ENCODE results near the gene ADGRB3.
"Not testable (repeated sequence)": the region's sequence is repeated elsewhere in the genome, so short reads cannot be mapped to it uniquely, and the experiment has no call there.

The ADGRB3 gene

DNA sequence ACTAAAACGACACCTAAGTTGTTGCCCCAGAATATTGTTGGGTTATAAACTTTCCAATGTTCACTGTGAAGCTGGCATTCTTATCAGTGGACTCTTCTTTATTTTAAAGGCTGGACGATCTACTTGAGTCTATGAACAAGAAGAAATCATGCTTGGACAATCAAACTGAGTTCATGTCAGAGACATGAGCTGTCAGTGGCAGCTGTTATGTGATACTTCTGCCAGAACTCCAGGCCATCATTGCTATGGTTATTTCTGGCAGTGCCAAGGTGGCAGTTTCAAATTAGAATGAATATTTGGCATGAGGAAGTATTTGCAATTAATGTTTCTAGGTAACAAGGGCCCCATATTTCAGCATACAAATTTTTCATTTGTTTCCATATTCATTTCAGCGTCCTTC, 744.4 kb downstream of the ADGRB3 start:
- no peak for DNase-seq

DNA sequence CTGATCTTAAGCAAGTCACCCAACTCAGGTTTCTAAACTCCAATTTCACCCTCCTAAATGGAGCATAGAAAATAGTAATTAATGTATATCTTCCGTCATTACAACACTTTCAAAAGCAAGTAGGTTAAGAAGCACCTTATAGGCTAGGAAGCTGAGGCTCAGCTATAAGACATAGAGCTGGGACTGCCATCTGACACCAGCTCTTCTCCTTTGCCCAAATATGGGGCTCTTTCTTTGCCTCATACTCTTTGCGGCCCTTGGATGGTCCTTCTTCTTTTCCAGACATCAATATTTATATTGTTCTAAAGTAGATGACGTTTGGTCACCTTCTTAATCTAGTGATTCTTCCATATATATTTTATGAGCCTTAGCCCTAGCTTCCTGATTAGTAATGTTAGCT, 748.5 kb downstream of the ADGRB3 start:
- no peak for DNase-seq

DNA sequence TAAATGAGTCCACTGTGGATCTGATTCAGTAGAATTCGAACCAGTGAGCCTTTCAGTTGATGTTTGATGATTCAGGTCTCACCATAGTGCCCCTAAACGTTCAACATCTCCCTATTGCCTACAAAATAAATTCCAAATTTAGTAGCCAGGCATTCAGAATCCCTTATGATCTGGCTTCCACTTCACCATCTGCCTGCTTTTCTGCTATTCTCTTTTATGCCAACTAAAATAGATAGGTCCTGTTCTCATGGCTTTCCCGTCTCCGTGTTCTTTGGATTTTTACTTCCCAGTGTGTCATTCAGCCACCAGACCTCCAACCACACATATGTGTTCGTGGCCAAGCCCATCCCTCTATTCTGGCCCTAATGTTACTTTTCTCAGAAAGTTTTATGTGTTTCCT, 751.3 kb downstream of the ADGRB3 start:
- no peak for DNase-seq

DNA sequence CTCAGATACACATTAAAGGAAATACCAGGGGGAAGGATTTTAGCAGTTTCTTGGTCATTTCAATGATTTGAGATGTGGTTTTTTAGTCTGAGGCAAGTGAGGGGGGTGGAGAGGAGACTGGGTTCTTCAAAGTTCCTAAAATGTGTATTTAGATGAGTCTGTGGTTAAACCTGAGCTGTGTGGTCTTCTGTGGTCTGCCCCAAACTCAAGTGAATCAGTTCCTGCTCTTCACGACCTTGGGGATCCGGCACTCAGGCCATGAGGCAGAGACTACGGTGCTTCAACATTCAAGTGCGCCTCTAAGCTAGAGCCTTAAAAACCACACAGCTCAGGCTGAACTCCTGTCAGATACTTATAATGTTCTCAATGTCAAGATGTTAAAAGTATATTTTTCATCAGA, 755.0 kb downstream of the ADGRB3 start:
- DNase-seq, result no peak

DNA sequence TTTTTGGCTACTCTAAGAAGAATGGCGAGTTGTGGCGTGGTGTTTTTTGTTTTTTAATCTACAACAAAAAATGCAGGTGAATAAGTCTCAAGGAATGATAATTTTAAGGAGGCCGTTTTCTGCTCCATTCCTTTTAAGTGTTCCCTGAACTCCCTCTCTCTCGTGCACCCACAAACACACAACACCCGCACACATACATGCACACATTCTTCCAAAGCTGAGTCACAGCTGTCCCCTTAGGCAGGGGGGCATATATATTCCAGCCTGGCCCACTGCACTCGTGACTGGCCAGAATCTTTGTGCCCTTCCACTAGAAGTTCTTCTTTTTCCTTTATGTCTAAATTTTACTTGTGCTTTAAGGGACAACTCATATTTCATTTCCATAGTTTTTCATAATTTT, 756.0 kb downstream of the ADGRB3 start:
- DNase-seq, result no peak

DNA sequence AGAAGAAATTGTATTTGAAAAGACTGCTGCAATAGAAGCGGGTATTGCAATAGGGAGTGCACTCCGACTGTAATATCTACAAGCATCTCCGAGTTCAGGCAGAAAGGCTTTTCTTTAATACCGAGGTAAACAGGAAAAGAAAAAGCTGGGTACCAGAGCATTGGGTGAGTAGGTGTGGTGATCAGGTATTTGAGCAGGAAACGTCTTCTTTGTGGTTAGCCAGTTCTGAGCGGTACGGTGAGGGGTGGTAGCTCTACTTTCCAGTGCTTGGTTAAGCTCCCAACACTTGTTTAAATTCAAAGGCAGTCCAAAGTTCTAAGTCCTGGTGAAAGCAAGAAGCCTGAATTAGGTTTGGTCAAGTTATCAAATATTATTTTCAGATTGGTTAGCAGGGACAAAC, 757.7 kb downstream of the ADGRB3 start:
- DNase-seq, result no peak

DNA sequence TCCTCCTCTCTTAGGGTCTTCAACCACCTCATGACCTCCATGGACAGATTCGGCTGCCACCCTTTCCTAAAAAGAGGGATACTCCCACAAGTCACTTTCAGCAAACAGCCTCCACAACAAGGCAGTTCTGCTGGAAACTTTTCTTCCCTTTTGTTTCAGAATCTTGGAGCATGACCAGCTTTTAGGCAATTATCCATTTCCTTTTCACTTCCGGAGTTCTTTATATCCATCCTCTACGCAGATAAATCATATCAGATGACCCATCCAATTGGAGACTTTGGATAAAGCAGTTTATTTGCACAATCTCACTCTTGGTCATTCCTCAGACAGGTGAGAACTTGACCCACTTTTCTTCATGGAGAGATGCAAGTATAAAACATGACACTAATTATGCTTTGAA, 763.2 kb downstream of the ADGRB3 start:
- DNase-seq, result no peak

DNA sequence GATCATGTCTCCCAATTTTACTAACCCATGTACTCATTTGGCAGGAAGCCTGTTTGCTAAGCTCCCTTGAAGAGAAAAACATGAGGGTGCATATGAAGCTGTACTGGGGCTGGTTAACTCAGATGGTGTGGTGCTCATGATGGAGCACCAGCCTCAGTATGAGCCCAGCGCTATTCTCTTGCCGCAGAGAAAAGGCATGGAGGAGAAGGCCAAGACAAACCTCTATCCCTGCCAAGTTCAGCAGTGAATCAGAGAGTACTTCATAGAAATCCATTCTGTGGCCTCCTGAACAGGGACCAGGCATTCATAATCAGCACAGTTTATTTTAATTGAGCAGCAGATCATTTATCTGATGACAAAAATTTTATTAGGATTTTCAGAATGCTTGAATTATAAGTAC, 763.6 kb downstream of the ADGRB3 start:
- DNase-seq, result no peak

DNA sequence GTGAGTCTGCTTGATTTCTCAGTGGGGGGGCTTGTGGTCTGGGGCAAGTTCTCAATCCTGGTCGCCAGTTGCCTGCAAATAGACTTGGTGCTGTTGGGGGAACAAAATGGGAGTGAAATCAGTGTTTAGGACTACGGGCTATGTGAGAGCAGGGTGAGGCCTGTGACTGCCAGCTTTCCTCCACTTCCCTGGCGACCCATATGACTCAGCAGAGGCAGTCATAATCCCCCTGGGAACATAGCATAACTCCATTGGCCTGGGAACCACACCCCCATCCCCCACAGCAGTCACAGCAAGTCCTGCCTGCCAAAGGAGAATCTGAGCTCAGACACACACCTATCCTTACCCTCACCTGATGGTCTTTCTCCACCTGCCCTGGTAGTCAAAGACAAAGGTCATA, 773.8 kb downstream of the ADGRB3 start:
- DNase-seq, result no peak

DNA sequence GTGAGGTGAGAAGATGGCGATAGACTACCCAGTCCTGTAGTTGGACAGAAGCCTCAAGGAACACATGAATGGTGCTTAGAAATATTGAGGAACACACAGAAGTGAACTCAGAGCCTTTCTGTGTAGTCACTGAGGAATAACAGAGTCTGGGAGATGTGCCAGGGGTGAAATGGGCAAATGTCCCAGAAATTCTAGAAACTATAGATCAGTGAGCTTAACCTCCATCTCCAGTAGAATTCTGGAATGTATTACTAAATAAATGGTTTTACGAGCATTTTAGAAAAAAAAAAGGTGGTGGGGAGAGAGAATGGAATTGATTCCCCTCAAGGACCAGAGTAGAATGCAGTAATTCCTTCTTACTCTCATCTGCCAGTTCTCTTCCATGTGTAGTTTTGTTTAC, 781.7 kb downstream of the ADGRB3 start:
- DNase-seq, result no peak

DNA sequence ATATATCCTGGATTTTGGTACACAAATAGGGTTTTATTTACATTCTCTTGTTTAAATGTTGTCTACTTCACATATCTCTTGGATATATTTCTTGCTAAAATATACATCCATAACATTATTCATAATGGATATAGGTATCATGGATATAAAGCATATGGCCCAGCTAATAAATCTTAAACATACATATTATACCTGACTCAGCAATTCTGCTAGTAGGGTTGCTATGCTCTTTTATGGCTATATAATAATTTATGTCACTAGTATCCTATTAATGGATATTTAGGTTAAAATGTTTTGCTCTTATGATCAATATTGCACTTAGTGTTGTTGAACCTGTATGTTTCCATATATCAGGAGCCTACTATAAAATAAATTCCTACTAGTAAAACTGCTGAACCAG, 786.2 kb downstream of the ADGRB3 start:
- DNase-seq, result no peak

DNA sequence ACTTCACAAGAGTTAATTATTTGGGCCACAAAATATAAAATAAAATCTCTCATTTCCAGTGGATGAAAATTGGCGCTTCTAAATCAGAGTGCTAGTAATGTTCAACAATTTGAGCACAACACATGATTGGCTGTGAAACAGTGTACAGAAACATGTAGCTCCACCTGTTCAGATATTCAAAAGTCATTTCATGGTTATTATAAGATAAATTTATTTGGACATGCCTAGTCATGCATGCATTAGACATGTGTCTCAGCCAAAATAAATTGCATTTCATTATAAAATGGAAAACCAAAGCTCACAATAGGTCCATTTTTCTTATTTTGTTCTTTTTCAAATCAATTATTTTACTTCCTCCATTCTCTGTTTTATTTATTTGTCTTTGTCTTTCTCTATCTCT, 786.9 kb downstream of the ADGRB3 start:
- DNase-seq, result no peak

DNA sequence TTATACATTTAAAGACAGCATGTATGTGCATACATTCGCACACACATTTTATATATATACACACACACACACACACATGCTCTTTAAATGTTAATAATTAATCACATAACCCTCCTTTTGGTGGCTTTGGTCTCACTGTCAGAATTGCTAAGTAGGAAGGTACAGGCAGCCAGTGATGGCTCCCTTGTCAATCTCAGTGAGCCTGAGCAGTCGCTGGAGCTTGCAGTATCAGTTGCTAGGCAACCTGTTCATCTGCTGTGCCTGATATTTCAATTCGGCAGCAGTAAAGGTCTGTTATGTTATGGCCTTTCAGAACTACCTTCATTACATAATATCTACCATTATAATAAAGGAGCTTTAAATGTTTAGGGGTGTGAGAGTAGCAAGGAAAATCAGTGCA, 787.4 kb downstream of the ADGRB3 start:
- no peak for DNase-seq

DNA sequence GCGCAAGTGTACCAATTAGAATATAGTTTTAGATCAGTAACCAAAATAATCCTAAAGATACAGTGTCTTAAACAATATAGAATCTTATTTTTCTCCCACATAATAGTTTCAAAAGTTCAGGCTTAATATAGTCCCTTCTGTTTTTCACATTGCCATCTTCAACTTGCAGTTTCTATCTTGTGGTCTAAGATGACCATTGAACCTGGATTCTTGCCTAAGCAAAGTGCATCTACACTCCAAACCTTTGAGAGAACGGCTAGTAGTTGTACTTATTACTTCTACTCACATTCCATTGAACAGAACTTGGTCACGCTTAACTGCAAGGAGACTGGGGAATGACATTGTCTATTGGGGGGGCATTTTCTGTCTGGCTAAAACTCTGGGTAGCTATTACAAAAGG, 788.7 kb downstream of the ADGRB3 start:
- no peak for DNase-seq

DNA sequence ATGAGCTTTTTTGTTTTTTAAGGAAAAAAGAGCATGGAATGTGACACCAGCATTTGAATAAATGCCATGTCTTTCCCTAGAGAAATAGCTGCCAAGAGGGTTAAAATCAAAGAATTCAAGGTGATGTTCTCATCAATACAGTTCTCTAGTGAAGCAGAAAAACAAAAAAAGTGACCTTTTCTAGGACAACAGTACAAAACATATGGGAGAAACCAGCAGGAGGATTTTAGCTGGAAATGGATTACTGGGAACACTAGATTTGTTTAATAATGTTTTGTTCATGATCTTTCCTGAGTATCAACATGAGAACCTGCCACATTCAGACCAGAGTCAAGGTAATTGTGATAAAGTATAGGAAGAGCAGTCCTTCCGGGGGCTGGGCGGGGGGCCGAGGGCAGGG, 789.5 kb downstream of the ADGRB3 start:
- no peak for DNase-seq

DNA sequence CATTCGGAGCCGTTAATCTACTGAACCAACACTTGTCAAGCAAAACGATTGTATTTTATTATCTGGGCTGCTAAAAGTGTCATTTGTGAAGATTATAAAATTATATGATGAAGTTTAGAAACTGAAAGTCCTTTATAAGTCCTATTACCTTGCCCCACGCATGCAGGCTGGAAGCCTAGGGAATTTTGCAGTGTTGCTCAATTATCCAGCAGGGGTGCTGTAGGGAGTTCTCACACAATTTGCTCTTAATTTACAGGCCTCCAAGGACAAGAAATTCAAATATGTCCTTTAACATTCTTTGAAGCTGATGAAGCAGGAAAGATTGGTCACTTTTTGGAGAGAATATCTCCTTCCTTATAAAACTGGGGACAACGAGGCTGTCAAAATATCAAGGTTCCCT, 792.8 kb downstream of the ADGRB3 start:
- DNase-seq, result no peak

DNA sequence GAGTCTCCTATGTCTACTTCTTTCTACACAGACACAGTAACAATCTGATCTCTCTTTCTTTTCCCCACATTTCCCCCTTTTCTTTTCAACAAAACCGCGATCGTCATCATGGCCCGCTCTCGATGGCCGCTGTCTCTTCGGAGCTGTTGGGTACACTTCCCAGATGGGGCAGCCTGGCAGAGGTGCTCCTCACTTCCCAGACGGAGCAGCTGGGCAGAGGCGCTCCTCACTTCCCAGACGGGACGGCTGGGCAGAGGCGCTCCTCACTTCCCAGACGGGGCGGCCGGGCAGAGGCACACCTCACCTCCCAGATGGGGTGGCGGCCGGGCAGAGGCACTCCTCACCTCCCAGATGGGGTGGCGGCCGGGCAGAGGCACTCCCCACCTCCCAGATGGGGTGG, 797.1 kb downstream of the ADGRB3 start:
- DNase-seq, result not testable (repeated sequence)

DNA sequence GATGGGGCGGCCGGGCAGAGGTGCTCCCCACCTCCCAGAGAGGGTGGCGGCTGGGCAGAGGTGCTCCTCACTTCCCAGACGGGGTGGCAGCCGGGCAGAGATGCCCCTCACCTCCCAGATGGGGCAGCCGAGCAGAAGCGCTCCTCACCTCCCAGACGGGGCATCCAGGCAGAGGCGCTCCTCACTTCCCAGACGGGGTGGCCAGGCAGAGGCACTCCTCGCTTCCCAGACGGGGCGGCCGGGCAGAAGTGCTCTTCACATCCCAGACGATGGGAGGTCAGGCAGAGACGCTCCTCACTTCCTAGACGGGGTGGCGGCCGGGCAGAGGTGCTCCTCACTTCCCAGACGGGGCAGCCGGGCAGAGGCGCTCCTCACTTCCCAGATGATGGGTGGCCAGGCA, 798.0 kb downstream of the ADGRB3 start:
- DNase-seq, result not testable (repeated sequence)

DNA sequence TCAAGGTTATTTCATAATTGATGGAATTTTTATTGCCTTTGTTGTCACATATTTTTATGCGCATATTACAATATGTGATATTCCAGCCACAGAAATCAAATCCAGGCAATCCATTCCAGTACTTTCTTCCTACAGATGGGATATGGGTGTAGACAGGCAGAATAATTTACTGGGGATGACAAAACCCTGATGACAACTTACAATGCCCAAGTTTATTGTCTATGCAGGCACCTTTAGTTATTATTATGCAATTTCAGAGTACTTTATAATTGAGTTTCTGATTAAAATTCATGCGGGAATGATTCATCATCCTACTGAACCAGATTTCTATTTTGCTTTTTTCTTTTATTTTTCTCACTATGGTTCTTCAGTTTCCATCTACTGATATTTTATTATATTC, 803.0 kb downstream of the ADGRB3 start:
- no peak for DNase-seq

Data from suppressor macrophage treated with lipopolysaccharide for 4 hours (primary cell).